Measurements from ENCODE around the gene SPINK1. TPM values are rescaled to one million over a fixed set of nuclear protein-coding genes. Genes with fewer than 3 reads are reported as not detected.
"Not testable (repeated sequence)": the region's sequence is repeated elsewhere in the genome, so short reads cannot be mapped to it uniquely, and the experiment has no call there.

The SPINK1 gene
- total RNA-seq, 1 donor from 2014 or later, result not detected

DNA sequence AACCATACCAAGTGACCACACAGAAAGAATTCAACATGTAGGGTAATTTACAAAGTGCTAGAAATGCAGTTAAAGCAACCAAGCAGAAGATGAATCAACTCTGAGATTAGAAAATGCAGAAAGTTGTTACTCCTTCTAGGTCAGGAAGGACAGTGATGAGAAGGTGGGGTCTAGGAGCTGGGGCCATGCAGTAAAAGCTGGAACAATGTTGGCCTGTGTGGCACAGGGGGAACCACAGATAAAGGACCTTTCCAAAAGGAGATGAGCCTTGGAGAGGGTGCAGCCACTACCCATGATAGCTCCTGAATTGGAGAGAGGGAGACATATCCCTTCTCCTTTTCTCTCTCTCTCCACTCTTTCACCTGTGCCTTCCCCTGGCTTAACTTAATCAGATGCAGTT is 44.7 kb upstream of the SPINK1 start:
- no peaks in the 10 kb centered on the region for H3K4me1 ChIP-seq
- intact Hi-C loops (cut with DNase I), result no loop called here
- TF ChIP-seq, protein P1, sequence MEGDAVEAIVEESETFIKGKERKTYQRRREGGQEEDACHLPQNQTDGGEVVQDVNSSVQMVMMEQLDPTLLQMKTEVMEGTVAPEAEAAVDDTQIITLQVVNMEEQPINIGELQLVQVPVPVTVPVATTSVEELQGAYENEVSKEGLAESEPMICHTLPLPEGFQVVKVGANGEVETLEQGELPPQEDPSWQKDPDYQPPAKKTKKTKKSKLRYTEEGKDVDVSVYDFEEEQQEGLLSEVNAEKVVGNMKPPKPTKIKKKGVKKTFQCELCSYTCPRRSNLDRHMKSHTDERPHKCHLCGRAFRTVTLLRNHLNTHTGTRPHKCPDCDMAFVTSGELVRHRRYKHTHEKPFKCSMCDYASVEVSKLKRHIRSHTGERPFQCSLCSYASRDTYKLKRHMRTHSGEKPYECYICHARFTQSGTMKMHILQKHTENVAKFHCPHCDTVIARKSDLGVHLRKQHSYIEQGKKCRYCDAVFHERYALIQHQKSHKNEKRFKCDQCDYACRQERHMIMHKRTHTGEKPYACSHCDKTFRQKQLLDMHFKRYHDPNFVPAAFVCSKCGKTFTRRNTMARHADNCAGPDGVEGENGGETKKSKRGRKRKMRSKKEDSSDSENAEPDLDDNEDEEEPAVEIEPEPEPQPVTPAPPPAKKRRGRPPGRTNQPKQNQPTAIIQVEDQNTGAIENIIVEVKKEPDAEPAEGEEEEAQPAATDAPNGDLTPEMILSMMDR (IDR thresholded peaks at IDR 0.05), result no peak
- H3K27me3 ChIP-seq, result no peaks in the 10 kb centered on the region
- DNase-seq (no peak), ATAC-seq (no peak)
- H3K36me3 ChIP-seq, result no peaks in the 10 kb centered on the region
- H3K4me3 ChIP-seq, result no peak overlapping the region
- H3K9me3 ChIP-seq, result no peaks in the 10 kb centered on the region
- no peak overlapping the region for H3K27ac ChIP-seq

DNA sequence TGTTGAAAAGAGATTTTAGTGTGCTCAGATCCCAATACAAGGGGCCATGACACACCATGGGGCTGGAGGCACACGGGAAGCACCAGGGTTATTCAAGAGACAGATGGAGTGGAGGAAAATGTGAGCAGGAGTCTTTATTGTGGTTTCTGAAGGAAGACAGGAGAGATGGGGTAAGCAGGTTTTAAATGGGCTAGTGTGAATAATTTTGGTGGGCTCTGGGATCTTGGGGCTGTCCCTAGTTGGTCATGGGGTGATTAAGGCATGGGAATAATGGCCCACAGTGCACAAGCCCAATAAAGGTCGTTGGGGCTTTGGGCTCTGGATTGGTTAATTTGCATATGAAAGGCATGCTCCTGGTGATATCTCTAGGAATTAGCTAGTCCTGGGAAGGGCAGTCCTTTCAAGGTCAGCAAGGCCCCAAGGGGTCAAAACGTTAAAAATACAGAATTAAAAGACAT is 43.5 kb upstream of the SPINK1 start:
- ATAC-seq, result no peak
- Histone ChIP-seq H3K36me3 (no peaks in the 10 kb centered on the region), H3K4me1 (no peaks in the 10 kb centered on the region), H3K27me3 (no peaks in the 10 kb centered on the region), H3K27ac (no peak overlapping the region), H3K4me3 (no peak overlapping the region), H3K9me3 (no peaks in the 10 kb centered on the region)
- DNase-seq, result no peak
- TF ChIP-seq, protein P1 (IDR thresholded peaks at IDR 0.05), result no peak
- intact Hi-C loops (cut with DNase I), result no loop called here

DNA sequence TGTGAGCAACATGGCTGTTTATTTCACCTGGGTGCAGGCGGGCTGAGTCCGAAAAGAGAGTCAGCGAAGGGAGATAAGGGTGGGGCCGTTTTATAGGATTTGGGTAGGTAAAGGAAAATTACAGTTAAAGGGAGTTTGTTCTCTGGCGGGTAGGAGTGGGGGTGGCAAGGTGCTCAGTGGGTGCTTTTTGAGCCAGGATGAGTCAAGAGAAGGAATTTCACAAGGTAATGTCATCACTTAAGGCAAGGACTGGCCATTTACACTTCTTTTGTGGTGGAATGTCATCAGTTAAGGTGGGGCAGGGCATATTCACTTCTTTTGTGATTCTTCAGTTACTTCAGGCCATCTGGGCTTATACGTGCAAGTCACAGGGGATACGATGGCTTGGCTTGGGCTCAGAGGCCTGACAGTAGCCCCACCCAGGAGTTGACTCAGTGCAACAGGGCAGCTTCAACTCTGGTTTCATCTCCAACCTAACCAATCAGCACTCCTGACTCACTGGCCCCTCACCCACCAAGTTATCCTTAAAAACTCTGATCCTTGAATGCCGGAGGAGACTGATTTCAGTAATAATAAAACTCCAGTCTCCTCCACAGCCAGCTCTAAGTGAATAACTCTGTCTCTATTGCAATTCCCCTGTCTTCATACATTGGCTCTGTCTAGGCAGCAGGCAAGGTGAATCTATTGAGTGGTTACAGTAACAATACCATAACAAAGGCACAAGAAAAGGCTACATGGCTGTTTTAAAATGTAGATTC is 42.8 kb upstream of the SPINK1 start:
- intact Hi-C loops (cut with DNase I); DNase-seq; H3K27ac ChIP-seq; H3K4me3 ChIP-seq; H3K27me3 ChIP-seq; ATAC-seq; H3K36me3 ChIP-seq; H3K9me3 ChIP-seq; H3K4me1 ChIP-seq: not testable (repeated sequence)

DNA sequence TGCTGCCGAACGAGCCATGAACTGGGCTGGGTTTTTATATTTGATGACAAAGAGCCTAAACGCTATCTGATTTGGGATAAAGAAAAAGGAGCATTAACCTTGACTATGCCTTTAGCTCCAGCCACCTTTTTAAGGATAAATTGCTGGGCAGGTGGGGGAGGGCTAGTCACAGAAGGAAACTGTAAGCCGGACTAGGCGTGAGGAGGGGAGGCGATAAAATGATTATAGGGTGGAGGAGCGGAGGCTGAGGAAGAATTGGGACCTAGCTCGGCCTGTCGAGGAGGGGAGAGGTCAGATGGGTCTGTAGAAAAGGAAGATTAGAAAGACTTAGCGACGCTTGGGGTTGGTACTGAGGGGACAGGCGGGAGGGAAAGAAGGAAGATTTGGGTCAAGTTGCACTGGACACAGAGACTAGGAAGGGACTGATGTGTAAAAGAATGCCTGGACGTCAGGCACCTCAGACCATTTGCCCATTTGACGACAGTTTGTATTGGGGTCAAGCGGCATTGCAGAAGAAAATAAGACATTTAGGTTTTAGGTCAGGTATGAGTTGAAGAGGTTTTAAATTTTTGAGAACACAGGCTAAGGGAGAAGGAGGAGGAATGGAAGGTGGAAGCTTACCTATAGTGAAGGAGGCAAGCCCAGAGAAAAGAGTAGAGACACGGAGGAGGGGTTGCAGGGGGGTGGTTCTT is 41.4 kb upstream of the SPINK1 start:
- H3K27me3 ChIP-seq; DNase-seq; ATAC-seq; H3K4me1 ChIP-seq; intact Hi-C loops (cut with DNase I); H3K4me3 ChIP-seq; H3K27ac ChIP-seq; H3K9me3 ChIP-seq; H3K36me3 ChIP-seq: not testable (repeated sequence)

DNA sequence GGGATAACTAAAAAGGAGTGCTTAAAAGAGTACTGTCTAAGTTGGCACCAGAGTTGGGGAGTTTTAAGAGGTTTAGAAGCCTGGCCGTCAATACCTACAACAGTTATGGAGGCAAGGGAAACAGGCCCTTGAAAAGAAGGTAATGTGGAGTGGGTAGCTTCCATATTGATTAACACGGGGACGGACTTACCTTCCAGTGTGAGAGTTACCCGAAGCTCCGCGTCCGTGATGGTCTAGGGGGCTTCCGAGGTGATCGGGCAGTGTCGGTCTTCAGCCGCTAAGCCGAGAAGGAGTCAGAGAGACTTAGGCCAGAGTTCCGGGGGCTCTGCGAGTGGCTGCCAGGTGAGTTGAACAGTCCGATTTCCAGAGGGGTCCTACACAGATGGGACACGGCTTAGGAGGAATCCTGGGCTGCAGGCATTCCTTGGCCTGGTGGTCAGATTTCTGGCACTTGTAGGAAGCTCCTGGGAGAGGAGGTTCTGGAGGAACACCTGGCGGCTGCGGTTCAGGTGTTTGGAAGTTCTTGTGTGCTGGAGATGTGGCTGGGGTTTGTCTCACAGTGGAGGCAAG is 40.6 kb upstream of the SPINK1 start:
- H3K4me3 ChIP-seq; ATAC-seq; H3K27me3 ChIP-seq; H3K27ac ChIP-seq; intact Hi-C loops (cut with DNase I); H3K4me1 ChIP-seq; H3K9me3 ChIP-seq; DNase-seq; H3K36me3 ChIP-seq: not testable (repeated sequence)

DNA sequence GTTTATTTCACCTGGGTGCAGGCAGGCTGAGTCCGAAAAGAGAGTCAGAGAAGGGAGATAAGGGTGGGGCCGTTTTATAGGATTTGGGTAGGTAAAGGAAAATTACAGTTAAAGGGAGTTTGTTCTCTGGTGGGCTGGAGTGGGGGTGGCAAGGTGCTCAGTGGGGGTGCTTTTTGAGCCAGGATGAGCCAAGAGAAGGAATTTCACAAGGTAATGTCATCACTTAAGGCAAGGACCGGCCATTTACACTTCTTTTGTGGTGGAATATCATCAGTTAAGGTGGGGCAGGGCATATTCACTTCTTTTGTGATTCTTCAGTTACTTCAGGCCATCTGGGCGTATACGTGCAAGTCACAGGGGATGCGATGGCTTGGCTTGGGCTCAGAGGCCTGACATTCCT is 38.4 kb upstream of the SPINK1 start:
- ATAC-seq; H3K9me3 ChIP-seq; H3K36me3 ChIP-seq; H3K27ac ChIP-seq; intact Hi-C loops (cut with DNase I); H3K4me1 ChIP-seq; H3K27me3 ChIP-seq; H3K4me3 ChIP-seq; DNase-seq: not testable (repeated sequence)

DNA sequence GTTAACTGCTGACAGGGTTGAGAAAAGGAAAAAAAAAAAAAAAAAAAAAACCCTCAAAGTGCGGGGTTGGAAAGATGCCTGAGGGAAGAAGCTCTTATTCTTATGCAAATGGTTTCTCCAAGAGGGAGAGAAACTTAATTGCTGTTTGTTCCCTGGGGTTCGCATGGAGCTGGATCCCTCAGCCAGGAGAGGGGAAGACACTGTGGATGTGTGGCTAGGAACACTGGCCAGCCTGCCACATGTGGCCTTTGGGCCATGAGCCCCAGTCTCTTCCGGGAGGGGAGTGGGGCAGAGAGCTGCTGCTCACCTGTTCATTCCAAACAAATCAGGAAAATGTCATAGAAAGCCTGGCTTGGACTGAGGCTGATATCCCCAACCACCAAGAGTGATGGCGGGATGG is 37.6 kb upstream of the SPINK1 start:
- Histone ChIP-seq H3K4me3 (no peak overlapping the region), H3K9me3 (no peaks in the 10 kb centered on the region), H3K36me3 (no peaks in the 10 kb centered on the region), H3K4me1 (no peaks in the 10 kb centered on the region), H3K27me3 (no peaks in the 10 kb centered on the region), H3K27ac (no peak overlapping the region)
- TF ChIP-seq, protein P1 (IDR thresholded peaks at IDR 0.05), result no peak
- no peak for DNase-seq
- no peak for ATAC-seq
- intact Hi-C loops (cut with DNase I), result no loop called here

All from upper lobe of right lung (tissue), 1 donor.